Gastroesophageal sphincter (tissue), 4 donors: Measurements from ENCODE around the gene HIVEP3. TPM values are rescaled to one million over a fixed set of nuclear protein-coding genes. Genes with fewer than 3 reads are reported as not detected.

Source experiments
- ATAC-seq: fragments of 150-250 bp; one replicate; pipeline ENCODE4 v1.9.1; 2016; ENCODE audit warnings: mild to moderate bottlenecking, moderate library complexity
- H3K27ac ChIP-seq, 4 donors: fragments of 200-600 bp; sonication (generic) in 3 of 4; 1 replicate in 3 of 4; 2 replicates in 1 of 4; pipeline ENCODE4 v1.5.1; 2016 to 2019
- H3K27me3 ChIP-seq: fragments of 200-600 bp; sonication (generic); one replicate; pipeline ENCODE4 v1.5.1; 2019
- H3K36me3 ChIP-seq, 2 donors: fragments of 200-600 bp; sonication (generic); one replicate each; pipeline ENCODE4 v1.5.1; 2019; ENCODE audit warnings: control low read depth in 1 of 2
- H3K4me1 ChIP-seq, 3 donors: fragments of 200-600 bp; sonication (generic); 1 replicate in 2 of 3; 2 replicates in 1 of 3; pipeline ENCODE4 v1.5.1; 2016 to 2019; ENCODE audit warnings: control low read depth in 2 of 3
- H3K4me3 ChIP-seq, 2 donors: fragments of 200-600 bp; sonication (generic); one replicate each; pipeline ENCODE4 v1.5.1; 2019; ENCODE audit warnings: mild to moderate bottlenecking in 1 of 2, moderate library complexity in 1 of 2
- H3K9me3 ChIP-seq, 3 donors: fragments of 200-600 bp; sonication (generic); one replicate each; pipeline ENCODE4 v1.5.1; 2017 to 2019; ENCODE audit warnings: control low read depth in 2 of 3
- EP300 ChIP-seq: sonication (generic); formaldehyde crosslinking; IDR thresholded peaks from one replicate; pipeline ENCODE4 v1.6.1; 2017; ENCODE audit warnings: antibody characterized with exemption, mild to moderate bottlenecking
- POLR2A ChIP-seq, 2 donors: fragments of 450-650 bp; IDR thresholded peaks; one replicate each; pipeline ENCODE4 v1.6.1; 2017; ENCODE audit warnings: antibody characterized with exemption in 2 of 2, mild to moderate bottlenecking in 2 of 2, moderate library complexity in 1 of 2
- POLR2AphosphoS5 ChIP-seq: sonication (generic); formaldehyde crosslinking; IDR thresholded peaks from one replicate; pipeline ENCODE4 v1.6.1; 2017; ENCODE audit warnings: antibody characterized with exemption
- WGBS, 2 donors: methylation state at CpG; one replicate each; pipeline ENCODE4 v1.1.5; 2018; ENCODE audit warnings: low coverage in 1 of 2; 5-methylcytosine and 5-hydroxymethylcytosine counted together
- total RNA-seq, 4 donors: library from RNA; depleted of rRNA; stranded (reverse); fragments of >200 nt; gene quantifications; one replicate each; pipeline ENCODE4 v1.1.0, GENCODE V29; 2016
- TF ChIP-seq, protein P1 (sequence below), 4 experiments: fragments of 200-600 bp in 2 of 4; fragments of 450-650 bp in 2 of 4; sonication (generic) in 1 of 4; IDR thresholded peaks; one replicate each; pipeline ENCODE4 v1.5.1; 2017 to 2019; ENCODE audit warnings: antibody characterized with exemption in 4 of 4, mild to moderate bottlenecking in 2 of 4, moderate library complexity in 2 of 4

The HIVEP3 gene
- total RNA-seq, 4 donors from 2014 or later: 1.9 to 3.8 (median 2.8) TPM

DNA sequence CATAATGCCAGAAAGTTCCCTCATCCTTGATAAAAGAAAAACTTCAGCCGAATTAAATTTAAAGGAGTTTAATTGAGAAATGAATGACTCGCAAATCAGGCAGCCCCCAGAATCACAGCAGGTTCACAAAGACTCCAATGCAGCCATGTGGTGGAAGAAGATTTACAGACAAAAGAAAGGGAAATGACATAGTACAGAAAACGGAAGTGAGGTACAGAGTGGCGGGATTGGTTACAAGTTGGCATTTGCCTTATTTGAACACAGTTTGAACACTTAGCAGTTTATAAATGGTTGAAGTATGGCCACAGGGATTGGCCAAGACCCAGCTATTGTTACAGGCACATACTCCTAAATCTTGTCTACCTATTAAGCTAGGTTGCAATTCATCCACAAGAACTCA is 46.6 kb downstream of the HIVEP3 start:
- no peak for TF ChIP-seq EP300
- TF ChIP-seq POLR2AphosphoS5: no peak
- TF ChIP-seq POLR2A (IDR thresholded peaks at IDR 0.05): no peak
- TF ChIP-seq, protein P1, sequence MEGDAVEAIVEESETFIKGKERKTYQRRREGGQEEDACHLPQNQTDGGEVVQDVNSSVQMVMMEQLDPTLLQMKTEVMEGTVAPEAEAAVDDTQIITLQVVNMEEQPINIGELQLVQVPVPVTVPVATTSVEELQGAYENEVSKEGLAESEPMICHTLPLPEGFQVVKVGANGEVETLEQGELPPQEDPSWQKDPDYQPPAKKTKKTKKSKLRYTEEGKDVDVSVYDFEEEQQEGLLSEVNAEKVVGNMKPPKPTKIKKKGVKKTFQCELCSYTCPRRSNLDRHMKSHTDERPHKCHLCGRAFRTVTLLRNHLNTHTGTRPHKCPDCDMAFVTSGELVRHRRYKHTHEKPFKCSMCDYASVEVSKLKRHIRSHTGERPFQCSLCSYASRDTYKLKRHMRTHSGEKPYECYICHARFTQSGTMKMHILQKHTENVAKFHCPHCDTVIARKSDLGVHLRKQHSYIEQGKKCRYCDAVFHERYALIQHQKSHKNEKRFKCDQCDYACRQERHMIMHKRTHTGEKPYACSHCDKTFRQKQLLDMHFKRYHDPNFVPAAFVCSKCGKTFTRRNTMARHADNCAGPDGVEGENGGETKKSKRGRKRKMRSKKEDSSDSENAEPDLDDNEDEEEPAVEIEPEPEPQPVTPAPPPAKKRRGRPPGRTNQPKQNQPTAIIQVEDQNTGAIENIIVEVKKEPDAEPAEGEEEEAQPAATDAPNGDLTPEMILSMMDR (IDR thresholded peaks at IDR 0.05): no peak
- ATAC-seq: no peak
- no peak overlapping the region for H3K27ac ChIP-seq
- no peak overlapping the region for H3K4me3 ChIP-seq
- peaks cover 0 to 16% (median 0%) of the 10 kb centered on the region in 3 donors for H3K4me1 ChIP-seq
- H3K9me3 ChIP-seq: no peaks in the 10 kb centered on the region
- no peaks in the 10 kb centered on the region for H3K27me3 ChIP-seq
- no peaks in the 10 kb centered on the region for H3K36me3 ChIP-seq
- 93% methylated on average over 4 of the region's 4 CpGs; no CpG with 5 or more reads in 1 of the 2 donors for WGBS, 2 donors

DNA sequence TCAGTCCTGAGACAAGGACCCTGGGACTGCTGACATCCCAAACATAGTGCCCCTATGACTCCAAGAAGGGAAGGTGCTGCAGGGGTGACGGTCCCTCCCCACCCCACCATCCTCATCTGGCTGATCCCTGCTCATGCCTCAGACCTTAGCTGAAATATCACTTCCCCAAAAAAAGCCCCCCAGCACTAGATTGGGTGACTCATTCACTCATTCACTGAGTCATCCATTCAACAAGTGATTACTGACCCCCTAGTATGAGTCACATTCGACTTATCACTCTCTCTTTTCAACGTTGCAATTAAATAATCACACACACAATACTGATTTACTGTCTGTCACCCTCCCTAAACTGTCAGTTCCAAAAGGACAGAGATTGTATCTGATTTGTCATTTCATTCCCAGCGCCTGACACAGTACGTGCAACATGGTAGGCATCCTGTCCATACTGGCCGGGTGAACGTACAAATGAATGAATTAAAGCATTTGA is 48.6 kb downstream of the HIVEP3 start:
- 61 to 69% methylated on average over 6 to 7 of the region's 7 CpGs for WGBS, 2 donors
- no peak for ATAC-seq
- TF ChIP-seq POLR2A (IDR thresholded peaks at IDR 0.05): no peak
- no peak for TF ChIP-seq POLR2AphosphoS5
- TF ChIP-seq, protein P1 (IDR thresholded peaks at IDR 0.05): no peak
- TF ChIP-seq EP300: no peak

DNA sequence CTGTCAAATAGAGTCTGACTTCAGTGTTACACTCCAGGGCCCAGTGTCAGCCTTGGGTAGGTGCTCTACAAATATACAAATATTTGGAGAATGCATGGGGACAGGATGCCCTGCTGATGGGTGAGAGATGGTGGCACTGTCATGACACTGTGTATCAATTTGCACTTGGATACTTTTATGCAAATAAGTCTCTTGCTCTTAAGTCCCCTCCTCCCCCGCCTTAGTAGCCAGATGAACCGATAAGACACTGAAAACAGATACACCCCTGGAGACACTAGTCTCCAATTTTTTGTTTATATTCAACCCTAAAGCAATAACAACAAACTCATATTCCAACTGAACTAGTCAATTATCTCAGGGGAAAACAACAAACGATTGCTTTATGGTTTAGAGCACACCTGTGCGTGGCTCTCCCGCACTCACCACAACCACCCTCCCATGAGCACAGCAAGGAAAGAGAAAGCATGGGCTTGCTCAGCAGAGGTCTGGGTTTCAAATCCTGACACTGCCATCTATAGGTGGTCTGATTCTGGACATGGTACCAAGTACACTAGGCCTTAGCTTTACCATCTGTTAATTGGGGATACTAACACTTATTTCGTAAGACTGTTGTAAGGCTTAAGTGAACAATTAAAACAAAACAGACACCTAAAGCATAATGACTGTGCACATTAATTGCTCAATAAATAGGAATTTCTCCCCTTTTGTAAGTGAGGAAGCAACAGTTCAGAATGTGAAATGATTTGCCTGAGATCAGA is 50.3 kb downstream of the HIVEP3 start:
- H3K36me3 ChIP-seq: no peaks in the 10 kb centered on the region
- H3K4me1 ChIP-seq: no peaks in the 10 kb centered on the region
- no peak for TF ChIP-seq EP300
- WGBS, 2 donors: 93 to 95% methylated on average over 6 of the region's 6 CpGs
- H3K9me3 ChIP-seq: no peaks in the 10 kb centered on the region
- H3K27me3 ChIP-seq: no peaks in the 10 kb centered on the region
- no peak overlapping the region for H3K4me3 ChIP-seq
- no peak for ATAC-seq
- no peak overlapping the region for H3K27ac ChIP-seq

More for the DNA sequence above, 48.6 kb downstream of the HIVEP3 start:
- no peaks in the 10 kb centered on the region for H3K27me3 ChIP-seq
- H3K4me1 ChIP-seq: peaks cover 0 to 4% (median 0%) of the 10 kb centered on the region in 3 donors
- no peak overlapping the region for H3K4me3 ChIP-seq
- H3K9me3 ChIP-seq: no peaks in the 10 kb centered on the region
- H3K27ac ChIP-seq: no peak overlapping the region
- no peaks in the 10 kb centered on the region for H3K36me3 ChIP-seq

DNA sequence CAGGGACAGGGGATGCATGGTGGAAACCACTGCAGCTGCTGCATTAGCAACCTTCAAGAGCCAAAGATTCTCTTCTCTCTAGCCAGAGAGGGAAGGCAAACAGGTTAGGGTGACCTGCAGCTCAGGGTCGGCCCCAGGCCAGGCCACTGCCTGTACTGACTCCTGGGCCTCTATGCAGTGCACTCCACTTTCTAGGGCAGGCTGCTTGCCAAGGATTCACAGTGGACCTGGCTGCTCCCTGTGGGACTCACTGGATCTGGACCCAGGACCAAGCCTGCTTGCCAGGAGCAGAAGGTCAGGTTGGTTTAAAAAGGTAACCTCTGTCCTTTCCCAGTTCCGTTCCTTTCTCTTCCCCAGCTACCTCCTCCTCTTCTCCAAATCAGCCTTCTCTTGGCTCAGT is 52.4 kb downstream of the HIVEP3 start:
- no peaks in the 10 kb centered on the region for H3K9me3 ChIP-seq
- no peaks in the 10 kb centered on the region for H3K36me3 ChIP-seq
- H3K4me3 ChIP-seq: no peak overlapping the region
- no peak overlapping the region for H3K27ac ChIP-seq
- H3K4me1 ChIP-seq: no peaks in the 10 kb centered on the region
- TF ChIP-seq, protein P1 (IDR thresholded peaks at IDR 0.05): no peak
- TF ChIP-seq POLR2AphosphoS5: no peak
- no peak for TF ChIP-seq EP300
- no peak for TF ChIP-seq POLR2A (IDR thresholded peaks at IDR 0.05)
- 60 to 73% methylated on average over 1 to 2 of the region's 2 CpGs for WGBS, 2 donors
- H3K27me3 ChIP-seq: no peaks in the 10 kb centered on the region
- ATAC-seq: no peak

DNA sequence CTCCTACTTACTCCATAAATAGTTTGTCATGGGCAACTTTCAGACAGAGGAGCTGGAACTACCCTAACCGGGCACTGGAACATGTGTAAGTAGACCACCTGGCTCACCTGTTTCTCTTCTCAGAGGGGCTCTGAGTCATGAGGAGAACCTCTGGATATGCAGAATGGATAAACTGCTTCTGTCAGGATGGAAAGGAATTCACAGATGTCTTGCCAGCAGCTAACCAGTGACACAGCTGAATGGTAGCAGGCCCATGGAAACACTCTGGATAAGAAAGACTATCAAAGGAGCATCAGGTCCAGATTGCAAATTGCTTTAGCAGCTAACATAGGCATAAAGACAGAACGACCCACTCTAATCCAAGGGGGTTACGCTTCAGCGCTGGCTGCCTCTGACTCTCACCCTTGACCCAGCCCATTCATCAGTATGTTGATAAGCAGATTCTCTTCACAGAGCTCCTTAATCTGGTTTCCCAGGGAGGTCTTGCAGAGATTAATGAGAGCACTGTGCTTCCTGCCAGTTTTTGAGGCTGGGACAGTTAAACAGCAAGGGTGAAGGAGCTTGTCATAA is 54.2 kb downstream of the HIVEP3 start:
- Histone ChIP-seq H3K9me3 (no peaks in the 10 kb centered on the region), H3K36me3 (no peaks in the 10 kb centered on the region), H3K27me3 (no peaks in the 10 kb centered on the region), H3K4me1 (no peaks in the 10 kb centered on the region), H3K27ac (no peak overlapping the region), H3K4me3 (no peak overlapping the region)
- ATAC-seq: no peak
- WGBS, 2 donors: 67 to 81% methylated on average over 2 to 3 of the region's 4 CpGs
- no peak for TF ChIP-seq POLR2AphosphoS5
- TF ChIP-seq EP300: no peak
- TF ChIP-seq, protein P1 (IDR thresholded peaks at IDR 0.05): no peak
- TF ChIP-seq POLR2A (IDR thresholded peaks at IDR 0.05): no peak
